Peyer's patch (tissue), 4 donors: ENCODE data around the gene BIN1.

Experiments used
- POLR2A ChIP-seq, 2 donors: fragments of 450-650 bp; IDR thresholded peaks; one replicate each; pipeline ENCODE4 v1.5.1; 2017; ENCODE audit warnings: antibody characterized with exemption in 2 of 2, mild to moderate bottlenecking in 2 of 2, moderate library complexity in 2 of 2
- TF ChIP-seq, protein P1 (sequence below), 6 experiments: fragments of 450-650 bp in 4 of 6; fragments of 200-600 bp in 2 of 6; sonication (generic) in 1 of 6; IDR thresholded peaks; one replicate each; pipeline ENCODE4 v1.5.1; 2017 to 2019; ENCODE audit warnings: antibody characterized with exemption in 6 of 6, mild to moderate bottlenecking in 3 of 6, moderate library complexity in 1 of 6

DNA sequence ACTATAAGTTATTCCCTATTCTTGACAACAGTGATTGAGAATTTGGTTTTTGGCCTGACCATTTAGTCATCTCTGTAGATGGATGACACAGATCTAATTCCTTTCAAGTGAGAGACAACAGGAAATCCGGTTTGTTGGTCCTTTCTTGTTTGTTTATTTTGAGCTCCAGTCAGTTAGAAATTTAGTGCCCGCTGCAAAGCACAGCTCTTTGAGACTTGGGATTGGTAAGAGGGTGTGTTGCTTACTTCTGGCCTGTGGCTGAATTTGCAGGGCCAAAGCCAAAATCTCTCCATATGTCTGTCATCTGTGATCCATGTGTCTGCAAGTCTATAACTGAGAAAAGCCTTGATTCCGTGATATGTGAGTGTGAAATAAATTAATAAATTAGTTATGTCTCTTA is 74.3 kb downstream of the BIN1 start:
- TF ChIP-seq, protein P1, sequence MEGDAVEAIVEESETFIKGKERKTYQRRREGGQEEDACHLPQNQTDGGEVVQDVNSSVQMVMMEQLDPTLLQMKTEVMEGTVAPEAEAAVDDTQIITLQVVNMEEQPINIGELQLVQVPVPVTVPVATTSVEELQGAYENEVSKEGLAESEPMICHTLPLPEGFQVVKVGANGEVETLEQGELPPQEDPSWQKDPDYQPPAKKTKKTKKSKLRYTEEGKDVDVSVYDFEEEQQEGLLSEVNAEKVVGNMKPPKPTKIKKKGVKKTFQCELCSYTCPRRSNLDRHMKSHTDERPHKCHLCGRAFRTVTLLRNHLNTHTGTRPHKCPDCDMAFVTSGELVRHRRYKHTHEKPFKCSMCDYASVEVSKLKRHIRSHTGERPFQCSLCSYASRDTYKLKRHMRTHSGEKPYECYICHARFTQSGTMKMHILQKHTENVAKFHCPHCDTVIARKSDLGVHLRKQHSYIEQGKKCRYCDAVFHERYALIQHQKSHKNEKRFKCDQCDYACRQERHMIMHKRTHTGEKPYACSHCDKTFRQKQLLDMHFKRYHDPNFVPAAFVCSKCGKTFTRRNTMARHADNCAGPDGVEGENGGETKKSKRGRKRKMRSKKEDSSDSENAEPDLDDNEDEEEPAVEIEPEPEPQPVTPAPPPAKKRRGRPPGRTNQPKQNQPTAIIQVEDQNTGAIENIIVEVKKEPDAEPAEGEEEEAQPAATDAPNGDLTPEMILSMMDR (IDR thresholded peaks at IDR 0.05) = no peak
- no peak for TF ChIP-seq POLR2A (IDR thresholded peaks at IDR 0.05)
